Bronchial epithelial cell (primary cell): ENCODE results near the gene GUCY1A2. TPM values are rescaled to one million over a fixed set of nuclear protein-coding genes. Genes with fewer than 3 reads are reported as not detected.

Source experiments
- DNase-seq: peaks from one replicate; pipeline ENCODE4 v3.0.0-alpha.2; 2010; ENCODE audit warnings: low read depth
- FAIRE-seq: peaks from 2 replicates; lab custom pipeline; 2011; peaks lifted over from hg19 to GRCh38; lab: Jason Lieb, UNC
- H3K27me3 ChIP-seq: 2 replicates; pipeline ENCODE4 v1.5.1; 2011; ENCODE audit warnings: low read length; ENCODE audit not compliant: control insufficient read depth, insufficient read depth
- H3K36me3 ChIP-seq: 2 replicates; pipeline ENCODE4 v1.5.1; 2011; ENCODE audit warnings: low read length; ENCODE audit not compliant: control insufficient read depth, insufficient read depth
- H3K4me3 ChIP-seq: 2 replicates; pipeline ENCODE4 v1.5.1; 2011; ENCODE audit warnings: mild to moderate bottlenecking, low read depth, low read length, control low read depth
- CTCF ChIP-seq: IDR thresholded peaks from 2 replicates; pipeline ENCODE4 v1.5.1; 2011; ENCODE audit warnings: mild to moderate bottlenecking, moderate library complexity, low read length, control low read depth, inconsistent platforms; ENCODE audit not compliant: insufficient read depth, severe bottlenecking
- total RNA-seq: library from RNA; depleted of rRNA; stranded (reverse); fragments of >200 nt; gene quantifications from 2 replicates; pipeline ENCODE4 v1.2.1, GENCODE V29; 2014

Gene GUCY1A2
- total RNA-seq, 1 donor from 2014 or later, result not detected

- no peaks in the 10 kb centered on the region for H3K36me3 ChIP-seq
- DNase-seq (no peak), FAIRE-seq (no peak)
- TF ChIP-seq CTCF, result no peak
- H3K4me3 ChIP-seq, result no peak overlapping the region
- no peaks in the 10 kb centered on the region for H3K27me3 ChIP-seq
These were observed 164.3 kb downstream of the GUCY1A2 start for GRCh38 chr11:106853850-106854401.

- no peaks in the 10 kb centered on the region for H3K36me3 ChIP-seq
- no peaks in the 10 kb centered on the region for H3K27me3 ChIP-seq
- FAIRE-seq, result no peak
- H3K4me3 ChIP-seq, result no peak overlapping the region
- no peak for DNase-seq
- no peak for TF ChIP-seq CTCF
These were observed 165.5 kb downstream of the GUCY1A2 start for GRCh38 chr11:106852779-106853178.

- Histone ChIP-seq H3K4me3 (no peak overlapping the region), H3K27me3 (no peaks in the 10 kb centered on the region), H3K36me3 (no peaks in the 10 kb centered on the region)
- FAIRE-seq, result no peak
- no peak for DNase-seq
- no peak for TF ChIP-seq CTCF
These were observed 169.8 kb downstream of the GUCY1A2 start for GRCh38 chr11:106848526-106848925.

- Histone ChIP-seq H3K4me3 (no peak overlapping the region), H3K36me3 (no peaks in the 10 kb centered on the region), H3K27me3 (no peaks in the 10 kb centered on the region)
- TF ChIP-seq CTCF, result no peak
- no peak for DNase-seq
- no peak for FAIRE-seq
These were observed 176.1 kb downstream of the GUCY1A2 start for GRCh38 chr11:106842134-106842533.

GRCh38 chr11:106840947-106841346 lies 177.3 kb downstream of the GUCY1A2 start:
- DNase-seq (no peak), FAIRE-seq (no peak)
- Histone ChIP-seq H3K36me3 (no peaks in the 10 kb centered on the region), H3K4me3 (no peak overlapping the region), H3K27me3 (no peaks in the 10 kb centered on the region)
- TF ChIP-seq CTCF, result no peak

GRCh38 chr11:106840146-106840545 lies 178.1 kb downstream of the GUCY1A2 start:
- Histone ChIP-seq H3K4me3 (no peak overlapping the region), H3K27me3 (no peaks in the 10 kb centered on the region), H3K36me3 (no peaks in the 10 kb centered on the region)
- TF ChIP-seq CTCF, result no peak
- no peak for FAIRE-seq
- no peak for DNase-seq
